ENCODE measurements around the gene TAS2R13.

TAS2R13 gene

GRCh38 chr12:10943167-10943566, 33.8 kb upstream of the TAS2R13 start:
- no peak overlapping the region for H2BK5ac ChIP-seq (ENCODE audit: low read length)
- WGBS, 2 donors (ENCODE audit: extremely low coverage in 2 of 2, insufficient read length in 2 of 2, insufficient replicate concordance in 1 of 2) = no CpG with 5 or more reads among the region's 2 CpGs
- DNase-seq (ENCODE audit: low spot score) = no peak

GRCh38 chr12:10941916-10942607, 32.7 kb upstream of the TAS2R13 start:
- no peak overlapping the region for H2BK5ac ChIP-seq (ENCODE audit: low read length)
- H3K9me3 ChIP-seq (replicated peaks in 1 of 2; ENCODE audit: control insufficient read depth in 2 of 2, insufficient read depth in 1 of 2, low read depth in 1 of 2, low read length in 2 of 2) = peaks cover 2 to 7% of the 10 kb centered on the region in 2 donors
- no peak overlapping the region for H2AFZ ChIP-seq (ENCODE audit: low read length)
- no peaks in the 10 kb centered on the region for H3K36me3 ChIP-seq (replicated peaks in 1 of 2; ENCODE audit: control insufficient read depth in 2 of 2, insufficient read depth in 2 of 2, low read length in 2 of 2)
- no peak overlapping the region for H3K9ac ChIP-seq (ENCODE audit: low read depth, low read length, poor library complexity)
- no peak overlapping the region for H3K4ac ChIP-seq (ENCODE audit: low read length)
- no peaks in the 10 kb centered on the region for H3K79me1 ChIP-seq (ENCODE audit: low read depth, low read length)
- no CpG with 5 or more reads among the region's 4 CpGs for WGBS, 2 donors (ENCODE audit: extremely low coverage in 2 of 2, insufficient read length in 2 of 2, insufficient replicate concordance in 1 of 2)
- no peak overlapping the region for H2BK120ac ChIP-seq (ENCODE audit: low read depth, low read length)
- H4K8ac ChIP-seq (ENCODE audit: low read depth, low read length) = no peak overlapping the region
- H2AK5ac ChIP-seq (ENCODE audit: low read depth, low read length) = no peak overlapping the region
- no peak for DNase-seq (ENCODE audit: low spot score)
- H3K4me1 ChIP-seq (ENCODE audit: control insufficient read depth in 2 of 2, insufficient read depth in 1 of 2, low read depth in 1 of 2, low read length in 2 of 2) = no peaks in the 10 kb centered on the region
- H3K14ac ChIP-seq (ENCODE audit: low read length) = no peak overlapping the region
- no peak overlapping the region for H3K27ac ChIP-seq (replicated peaks; ENCODE audit: low read length)
- H3K18ac ChIP-seq (ENCODE audit: low read length) = peak overlapping the region; percentile 58
- no peak overlapping the region for H3K4me3 ChIP-seq (ENCODE audit: low read length in 2 of 2)
- H3K4me2 ChIP-seq (ENCODE audit: insufficient read depth, low read length, poor library complexity, severe bottlenecking) = no peak overlapping the region
- H3K27me3 ChIP-seq (ENCODE audit: control insufficient read depth in 3 of 3, insufficient read depth in 3 of 3, low read depth in 1 of 3, low read length in 3 of 3) = no peaks in the 10 kb centered on the region
- H2BK15ac ChIP-seq (ENCODE audit: low read length) = no peak overlapping the region
- no peak overlapping the region for H2BK12ac ChIP-seq (ENCODE audit: low read length)
- H3K23ac ChIP-seq (ENCODE audit: low read depth, low read length, poor library complexity) = no peak overlapping the region
- H4K91ac ChIP-seq (ENCODE audit: low read depth, low read length, poor library complexity) = no peak overlapping the region

More at GRCh38 chr12:10943167-10943566, 33.8 kb upstream of the TAS2R13 start:
- Histone ChIP-seq H3K4me3 (ENCODE audit: low read length in 2 of 2) (no peak overlapping the region), H3K14ac (ENCODE audit: low read length) (no peak overlapping the region), H3K23ac (ENCODE audit: low read depth, low read length, poor library complexity) (no peak overlapping the region), H3K9me3 (replicated peaks in 1 of 2; ENCODE audit: control insufficient read depth in 2 of 2, insufficient read depth in 1 of 2, low read depth in 1 of 2, low read length in 2 of 2) (peaks cover 2 to 9% of the 10 kb centered on the region in 2 donors), H3K4me1 (ENCODE audit: control insufficient read depth in 2 of 2, insufficient read depth in 1 of 2, low read depth in 1 of 2, low read length in 2 of 2) (no peaks in the 10 kb centered on the region), H3K18ac (ENCODE audit: low read length) (no peak overlapping the region), H3K4ac (ENCODE audit: low read length) (no peak overlapping the region), H3K27me3 (ENCODE audit: control insufficient read depth in 3 of 3, insufficient read depth in 3 of 3, low read depth in 1 of 3, low read length in 3 of 3) (no peaks in the 10 kb centered on the region), H4K8ac (ENCODE audit: low read depth, low read length) (no peak overlapping the region), H3K9ac (ENCODE audit: low read depth, low read length, poor library complexity) (no peak overlapping the region), H2BK12ac (ENCODE audit: low read length) (no peak overlapping the region), H3K27ac (replicated peaks; ENCODE audit: low read length) (no peak overlapping the region), H2BK120ac (ENCODE audit: low read depth, low read length) (no peak overlapping the region), H4K91ac (ENCODE audit: low read depth, low read length, poor library complexity) (no peak overlapping the region), H3K4me2 (ENCODE audit: insufficient read depth, low read length, poor library complexity, severe bottlenecking) (no peak overlapping the region), H3K79me1 (ENCODE audit: low read depth, low read length) (no peaks in the 10 kb centered on the region), H2AFZ (ENCODE audit: low read length) (no peak overlapping the region), H2AK5ac (ENCODE audit: low read depth, low read length) (no peak overlapping the region), H3K36me3 (replicated peaks in 1 of 2; ENCODE audit: control insufficient read depth in 2 of 2, insufficient read depth in 2 of 2, low read length in 2 of 2) (no peaks in the 10 kb centered on the region), H2BK15ac (ENCODE audit: low read length) (no peak overlapping the region)

GRCh38 chr12:10941369-10941768, 32.0 kb upstream of the TAS2R13 start:
- no peak overlapping the region for H3K4ac ChIP-seq (ENCODE audit: low read length)
- no peak overlapping the region for H2BK5ac ChIP-seq (ENCODE audit: low read length)
- no peak overlapping the region for H3K18ac ChIP-seq (ENCODE audit: low read length)
- no peak overlapping the region for H3K27ac ChIP-seq (replicated peaks; ENCODE audit: low read length)
- no peak for DNase-seq (ENCODE audit: low spot score)
- H3K4me3 ChIP-seq (ENCODE audit: low read length in 2 of 2) = no peak overlapping the region
- H4K8ac ChIP-seq (ENCODE audit: low read depth, low read length) = no peak overlapping the region
- H3K4me2 ChIP-seq (ENCODE audit: insufficient read depth, low read length, poor library complexity, severe bottlenecking) = no peak overlapping the region
- H2AFZ ChIP-seq (ENCODE audit: low read length) = no peak overlapping the region
- no peak overlapping the region for H2BK12ac ChIP-seq (ENCODE audit: low read length)
- no peak overlapping the region for H3K23ac ChIP-seq (ENCODE audit: low read depth, low read length, poor library complexity)
- no peaks in the 10 kb centered on the region for H3K4me1 ChIP-seq (ENCODE audit: control insufficient read depth in 2 of 2, insufficient read depth in 1 of 2, low read depth in 1 of 2, low read length in 2 of 2)
- H3K14ac ChIP-seq (ENCODE audit: low read length) = no peak overlapping the region
- no peaks in the 10 kb centered on the region for H3K79me1 ChIP-seq (ENCODE audit: low read depth, low read length)
- no peak overlapping the region for H2BK15ac ChIP-seq (ENCODE audit: low read length)
- no peaks in the 10 kb centered on the region for H3K27me3 ChIP-seq (ENCODE audit: control insufficient read depth in 3 of 3, insufficient read depth in 3 of 3, low read depth in 1 of 3, low read length in 3 of 3)
- no peak overlapping the region for H3K9ac ChIP-seq (ENCODE audit: low read depth, low read length, poor library complexity)
- H3K9me3 ChIP-seq (replicated peaks in 1 of 2; ENCODE audit: control insufficient read depth in 2 of 2, insufficient read depth in 1 of 2, low read depth in 1 of 2, low read length in 2 of 2) = peaks cover 0 to 2% of the 10 kb centered on the region in 2 donors
- H2BK120ac ChIP-seq (ENCODE audit: low read depth, low read length) = no peak overlapping the region
- no peaks in the 10 kb centered on the region for H3K36me3 ChIP-seq (replicated peaks in 1 of 2; ENCODE audit: control insufficient read depth in 2 of 2, insufficient read depth in 2 of 2, low read length in 2 of 2)
- no peak overlapping the region for H4K91ac ChIP-seq (ENCODE audit: low read depth, low read length, poor library complexity)
- no peak overlapping the region for H2AK5ac ChIP-seq (ENCODE audit: low read depth, low read length)

DNA sequence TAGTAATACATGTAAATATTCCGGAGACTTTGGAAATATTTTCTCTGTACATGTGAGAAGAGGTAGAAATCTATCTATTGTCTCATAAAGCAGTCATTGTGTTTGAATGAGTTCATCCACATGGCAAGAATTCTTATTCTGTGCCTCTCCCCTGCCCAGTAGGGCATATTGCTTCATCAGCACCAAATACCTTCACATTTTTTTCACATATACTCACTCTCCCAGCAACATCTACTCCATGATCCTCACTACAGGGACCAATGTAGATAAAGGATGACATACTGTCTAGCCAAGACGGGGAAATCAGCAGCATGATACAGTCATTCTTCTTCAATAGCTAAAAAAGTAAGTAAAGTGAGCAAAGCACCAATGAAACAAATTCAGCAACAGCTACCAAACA, 31.0 kb upstream of the TAS2R13 start:
- Histone ChIP-seq H3K4me1 (ENCODE audit: control insufficient read depth in 2 of 2, insufficient read depth in 1 of 2, low read depth in 1 of 2, low read length in 2 of 2) (no peaks in the 10 kb centered on the region), H4K8ac (ENCODE audit: low read depth, low read length) (no peak overlapping the region), H2AK5ac (ENCODE audit: low read depth, low read length) (no peak overlapping the region), H3K27ac (replicated peaks; ENCODE audit: low read length) (no peak overlapping the region), H2BK15ac (ENCODE audit: low read length) (no peak overlapping the region), H3K9ac (ENCODE audit: low read depth, low read length, poor library complexity) (no peak overlapping the region), H2BK12ac (ENCODE audit: low read length) (no peak overlapping the region), H3K23ac (ENCODE audit: low read depth, low read length, poor library complexity) (no peak overlapping the region), H3K4me2 (ENCODE audit: insufficient read depth, low read length, poor library complexity, severe bottlenecking) (no peak overlapping the region), H2BK120ac (ENCODE audit: low read depth, low read length) (no peak overlapping the region), H2AFZ (ENCODE audit: low read length) (no peak overlapping the region), H3K79me1 (ENCODE audit: low read depth, low read length) (no peaks in the 10 kb centered on the region), H3K18ac (ENCODE audit: low read length) (no peak overlapping the region), H3K4me3 (ENCODE audit: low read length in 2 of 2) (no peak overlapping the region), H3K4ac (ENCODE audit: low read length) (no peak overlapping the region), H2BK5ac (ENCODE audit: low read length) (no peak overlapping the region), H3K27me3 (ENCODE audit: control insufficient read depth in 3 of 3, insufficient read depth in 3 of 3, low read depth in 1 of 3, low read length in 3 of 3) (no peaks in the 10 kb centered on the region), H3K36me3 (replicated peaks in 1 of 2; ENCODE audit: control insufficient read depth in 2 of 2, insufficient read depth in 2 of 2, low read length in 2 of 2) (no peaks in the 10 kb centered on the region), H4K91ac (ENCODE audit: low read depth, low read length, poor library complexity) (no peak overlapping the region), H3K9me3 (replicated peaks in 1 of 2; ENCODE audit: control insufficient read depth in 2 of 2, insufficient read depth in 1 of 2, low read depth in 1 of 2, low read length in 2 of 2) (peaks cover 0 to 2% of the 10 kb centered on the region in 2 donors), H3K14ac (ENCODE audit: low read length) (no peak overlapping the region)
- WGBS, 2 donors (ENCODE audit: extremely low coverage in 2 of 2, insufficient read length in 2 of 2, insufficient replicate concordance in 1 of 2) = no CpG with 5 or more reads among the region's 2 CpGs
- no peak for DNase-seq (ENCODE audit: low spot score)
